GM12878 (cell line): Measurements from ENCODE around the gene CLEC18B. TPM values are rescaled to one million over a fixed set of nuclear protein-coding genes. Genes with fewer than 3 reads are reported as not detected.

Source experiments
- ATAC-seq: fragments of 200-7000 bp; cut with Tn5 transposase; 3 replicates; pipeline ENCODE4 v1.9.1; 2020; ENCODE audit warnings: mild to moderate bottlenecking, moderate library complexity
- BruUV-seq: library from RNA; stranded (reverse); fragments of 400-500 nt; replicated peaks from 2 replicates; lab custom pipeline; 2021; lab: Mats Ljungman, UMichigan
- CTCF ChIA-PET: fragments of 300-600 bp; sonication (Branson Sonifier 250); formaldehyde crosslinking; extraction: SDS; loops from one replicate; lab custom pipeline; 2021; ENCODE audit warnings: inconsistent platforms; lab: Yijun Ruan, JAX
- POLR2A ChIA-PET: fragments of 350-600 bp; formaldehyde crosslinking; extraction: SDS; loops from one replicate; lab custom pipeline; 2021; ENCODE audit warnings: inconsistent platforms; lab: Charles Lee
- RAD21 ChIA-PET: fragments of 300-600 bp; sonication (Branson Sonifier 250); formaldehyde crosslinking; loops from one replicate; lab custom pipeline; 2023; ENCODE audit warnings: antibody characterized with exemption; ENCODE audit not compliant: unreplicated experiment; lab: Charles Lee
- SMC1A ChIA-PET: fragments of 300-600 bp; sonication (Branson Sonifier 250); formaldehyde crosslinking; loops from one replicate; lab custom pipeline; 2023; ENCODE audit not compliant: unreplicated experiment, uncharacterized antibody; lab: Charles Lee
- DNase-seq: peaks from one replicate; pipeline ENCODE4 v3.0.0-alpha.2; 2011; ENCODE audit warnings: low read depth, low spot score
- FAIRE-seq: peaks from 3 replicates; lab custom pipeline; 2011; peaks lifted over from hg19 to GRCh38; lab: Jason Lieb, UNC
- H2AFZ ChIP-seq: 2 replicates; pipeline ENCODE4 v1.6.0; 2011; ENCODE audit warnings: low read depth, low read length, control low read depth; ENCODE audit not compliant: control insufficient read depth
- H3K27ac ChIP-seq: 2 replicates; pipeline ENCODE4 v1.5.1; 2011; ENCODE audit warnings: control low read depth; ENCODE audit not compliant: control insufficient read depth, insufficient read depth
- H3K27me3 ChIP-seq, 2 experiments: replicated peaks in 1 of 2; 2 replicates each; pipeline versions ENCODE4 v1.6.0 to v1.6.1; 2011; ENCODE audit warnings: low read length in 1 of 2; ENCODE audit not compliant: control insufficient read depth in 2 of 2, insufficient read depth in 2 of 2
- H3K36me3 ChIP-seq, 2 experiments: 2 replicates each; pipeline ENCODE4 v1.5.1; 2011; ENCODE audit warnings: low read length in 1 of 2; ENCODE audit not compliant: control insufficient read depth in 2 of 2, insufficient read depth in 2 of 2
- H3K4me1 ChIP-seq: 2 replicates; pipeline ENCODE4 v1.6.1; 2011; ENCODE audit warnings: mild to moderate bottlenecking, low read length, moderate library complexity, mixed read lengths; ENCODE audit not compliant: control insufficient read depth, insufficient read depth
- H3K4me2 ChIP-seq: 2 replicates; pipeline ENCODE4 v1.6.0; 2011; ENCODE audit warnings: control low read depth; ENCODE audit not compliant: control insufficient read depth, insufficient read depth
- H3K4me3 ChIP-seq: fragments of 200-600 bp; sonication (generic); 2 replicates; pipeline ENCODE4 v1.5.1; 2016
- H3K79me2 ChIP-seq: 2 replicates; pipeline ENCODE4 v1.6.0; 2011; ENCODE audit warnings: low read length; ENCODE audit not compliant: control insufficient read depth, insufficient read depth
- H3K9ac ChIP-seq: 2 replicates; pipeline ENCODE4 v1.8.0; 2011; ENCODE audit warnings: low read length, control low read depth, mixed read lengths; ENCODE audit not compliant: control insufficient read depth, insufficient read depth
- H3K9me3 ChIP-seq: replicated peaks from 3 replicates; pipeline ENCODE4 v1.5.1; 2011; ENCODE audit warnings: mild to moderate bottlenecking, low read length; ENCODE audit not compliant: control insufficient read depth, insufficient read depth
- H4K20me1 ChIP-seq: 2 replicates; pipeline ENCODE4 v1.6.0; 2011; ENCODE audit not compliant: control insufficient read depth, insufficient read depth
- CREB1 ChIP-seq: IDR thresholded peaks from 2 replicates; pipeline ENCODE4 v1.6.1; 2012; ENCODE audit warnings: low read depth, mild to moderate bottlenecking, inconsistent platforms
- EGR1 ChIP-seq, 2 experiments: IDR thresholded peaks; 1 replicate in 1 of 2; 2 replicates in 1 of 2; pipeline ENCODE4 v1.6.1; 2011 to 2012; ENCODE audit warnings: low read depth in 2 of 2, low read length in 2 of 2, borderline replicate concordance in 1 of 2, mild to moderate bottlenecking in 1 of 2, moderate library complexity in 1 of 2
- NR2F1 ChIP-seq: fragments of 450-650 bp; conservative IDR thresholded peaks from 2 replicates; pipeline ENCODE4 v1.6.1; 2017; ENCODE audit warnings: mild to moderate bottlenecking
- RUNX3 ChIP-seq: IDR thresholded peaks from 2 replicates; pipeline ENCODE4 v1.6.1; 2012; ENCODE audit warnings: low read length, inconsistent platforms
- TAF1 ChIP-seq: IDR thresholded peaks from 2 replicates; pipeline ENCODE4 v1.6.1; 2011; ENCODE audit warnings: mild to moderate bottlenecking, low read depth, low read length, borderline replicate concordance
- ZNF217 ChIP-seq: fragments of 450-650 bp; IDR thresholded peaks from 2 replicates; pipeline ENCODE4 v1.6.1; 2017; ENCODE audit warnings: antibody characterized with exemption, mild to moderate bottlenecking
- WGBS: methylation state at CpG from one replicate; pipeline ENCODE4 v1.1.6; 2016; ENCODE audit warnings: low lambda C conversion rate; ENCODE audit not compliant: insufficient replicate concordance, insufficient coverage; ENCODE audit errors: missing lambda C conversion rate; 5-methylcytosine and 5-hydroxymethylcytosine counted together
- in situ Hi-C: fragments of 300-500 bp; cut with MboI; formaldehyde crosslinking; loops from 9 replicates; pipeline ENCODE4 v1.14.3; 2018; ENCODE audit warnings: mixed read lengths
- intact Hi-C: fragments of 100-400 bp; cut with micrococcal nuclease; formaldehyde crosslinking; loops from one replicate; pipeline ENCODE4 v1.14.2; 2022; ENCODE audit not compliant: unreplicated experiment
- polyA plus RNA-seq, 11 experiments: library from polyadenylated mRNA; depleted of rRNA in 4 of 11; unstranded in 6 of 11; stranded (reverse) in 5 of 11; fragments of >200 nt; fragmentation: Nextera tagmentation in 4 of 11; fragmentation: Illumina TruSeq in 1 of 11; extraction: Ambion mirVana in 4 of 11; extraction: Trizol in 1 of 11; gene quantifications; 1 replicate in 1 of 11; 2 replicates in 10 of 11; pipeline versions ENCODE4 v1.2.1 to v1.2.3, GENCODE V29; 2011 to 2016; ENCODE audit warnings: inconsistent platforms in 2 of 11, missing spikeins in 2 of 11, low read depth in 1 of 11
- total RNA-seq, 4 experiments: library from RNA; depleted of rRNA in 3 of 4; stranded (reverse); fragments of >200 nt in 3 of 4; fragmentation: Illumina TruSeq in 1 of 4; extraction: Trizol in 1 of 4; gene quantifications; 2 replicates each; pipeline versions ENCODE4 v1.2.1 to v1.2.3, GENCODE V29; 2013 to 2021
- TF ChIP-seq, protein P1 (sequence below): fragments of 450-650 bp; IDR thresholded peaks from 2 replicates; pipeline ENCODE4 v1.6.1; 2017; ENCODE audit warnings: mild to moderate bottlenecking, moderate library complexity
- TF ChIP-seq, protein P2 (sequence below): fragments of 450-650 bp; IDR thresholded peaks from 2 replicates; pipeline ENCODE4 v1.6.1; 2017; ENCODE audit warnings: mild to moderate bottlenecking
- TF ChIP-seq, protein P3 (sequence below): IDR thresholded peaks from 2 replicates; pipeline ENCODE4 v1.6.1; 2011; ENCODE audit warnings: borderline replicate concordance, low read depth, mild to moderate bottlenecking, moderate library complexity, mixed read lengths, low read length; ENCODE audit not compliant: insufficient read depth; ENCODE audit errors: extremely low read length

The CLEC18B gene
- total and polyA plus RNA-seq, 10 of the 15 experiments (the other 5 are each of a cell fraction or from before 2014, with no cell fraction given), result 0.03 to 0.32 (median 0.18) TPM; not detected in 6

- Histone ChIP-seq H3K36me3 (no peaks in the 10 kb centered on the region), H3K27ac (no peak overlapping the region), H3K9me3 (no peaks in the 10 kb centered on the region), H4K20me1 (no peaks in the 10 kb centered on the region), H3K4me3 (no peak overlapping the region), H3K4me2 (no peak overlapping the region), H3K79me2 (no peaks in the 10 kb centered on the region), H3K27me3 (no peaks in the 10 kb centered on the region), H2AFZ (no peak overlapping the region), H3K4me1 (no peaks in the 10 kb centered on the region), H3K9ac (no peak overlapping the region)
- FAIRE-seq (no peak), ATAC-seq (no peak), DNase-seq (no peak)
- ChIA-PET SMC1A (no interaction called here), POLR2A (interaction anchor here (0.6 kb wide), 1 partner anchor 122 kb away, joined by 4 read pairs; no protein-coding TSS in a partner anchor), RAD21 (no interaction called here), CTCF (no interaction called here)
- WGBS, result 88% methylated on average over 5 of the region's 7 CpGs
- in situ Hi-C loops (loop anchor here (5.0 kb wide), 1 partner anchor 132 kb away; no protein-coding TSS in a partner anchor), intact Hi-C loops (no loop called here)
- TF ChIP-seq ZNF217, result no peak
- BruUV-seq, result no TSS peak
Observed at GRCh38 chr16:74439685-74440084, 18.4 kb upstream of the CLEC18B start.

DNA sequence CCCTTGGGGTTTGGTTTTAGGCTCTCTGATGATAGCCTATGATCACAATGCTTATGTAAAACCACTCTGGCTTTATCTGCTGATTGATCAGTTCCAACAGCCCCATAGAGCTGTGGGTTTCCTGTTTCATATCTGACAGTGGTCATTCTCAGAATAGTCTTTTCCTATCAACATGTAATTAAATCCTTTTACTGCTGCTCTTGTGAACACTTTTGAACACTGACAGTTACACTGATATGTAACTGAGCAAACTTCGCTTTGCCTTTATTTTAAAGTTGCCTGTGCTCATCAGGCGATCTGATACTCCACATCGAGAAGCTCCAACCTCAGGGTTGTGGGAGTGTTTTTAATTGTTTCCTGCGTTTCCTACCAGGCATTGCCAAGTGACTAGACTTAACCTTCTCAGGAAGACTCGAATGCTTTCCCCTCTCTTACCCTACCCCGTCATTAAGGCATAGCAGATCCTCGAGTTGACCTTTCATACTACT is 17.3 kb upstream of the CLEC18B start:
- H3K36me3 ChIP-seq, result no peaks in the 10 kb centered on the region
- 88% methylated on average over 7 of the region's 7 CpGs for WGBS
- CTCF ChIA-PET, result interaction anchor here (0.6 to 1.1 kb wide), 2 partner anchors 130 to 212 kb away, joined by 3 read pairs; no protein-coding TSS in a partner anchor
- TF ChIP-seq, protein P1, sequence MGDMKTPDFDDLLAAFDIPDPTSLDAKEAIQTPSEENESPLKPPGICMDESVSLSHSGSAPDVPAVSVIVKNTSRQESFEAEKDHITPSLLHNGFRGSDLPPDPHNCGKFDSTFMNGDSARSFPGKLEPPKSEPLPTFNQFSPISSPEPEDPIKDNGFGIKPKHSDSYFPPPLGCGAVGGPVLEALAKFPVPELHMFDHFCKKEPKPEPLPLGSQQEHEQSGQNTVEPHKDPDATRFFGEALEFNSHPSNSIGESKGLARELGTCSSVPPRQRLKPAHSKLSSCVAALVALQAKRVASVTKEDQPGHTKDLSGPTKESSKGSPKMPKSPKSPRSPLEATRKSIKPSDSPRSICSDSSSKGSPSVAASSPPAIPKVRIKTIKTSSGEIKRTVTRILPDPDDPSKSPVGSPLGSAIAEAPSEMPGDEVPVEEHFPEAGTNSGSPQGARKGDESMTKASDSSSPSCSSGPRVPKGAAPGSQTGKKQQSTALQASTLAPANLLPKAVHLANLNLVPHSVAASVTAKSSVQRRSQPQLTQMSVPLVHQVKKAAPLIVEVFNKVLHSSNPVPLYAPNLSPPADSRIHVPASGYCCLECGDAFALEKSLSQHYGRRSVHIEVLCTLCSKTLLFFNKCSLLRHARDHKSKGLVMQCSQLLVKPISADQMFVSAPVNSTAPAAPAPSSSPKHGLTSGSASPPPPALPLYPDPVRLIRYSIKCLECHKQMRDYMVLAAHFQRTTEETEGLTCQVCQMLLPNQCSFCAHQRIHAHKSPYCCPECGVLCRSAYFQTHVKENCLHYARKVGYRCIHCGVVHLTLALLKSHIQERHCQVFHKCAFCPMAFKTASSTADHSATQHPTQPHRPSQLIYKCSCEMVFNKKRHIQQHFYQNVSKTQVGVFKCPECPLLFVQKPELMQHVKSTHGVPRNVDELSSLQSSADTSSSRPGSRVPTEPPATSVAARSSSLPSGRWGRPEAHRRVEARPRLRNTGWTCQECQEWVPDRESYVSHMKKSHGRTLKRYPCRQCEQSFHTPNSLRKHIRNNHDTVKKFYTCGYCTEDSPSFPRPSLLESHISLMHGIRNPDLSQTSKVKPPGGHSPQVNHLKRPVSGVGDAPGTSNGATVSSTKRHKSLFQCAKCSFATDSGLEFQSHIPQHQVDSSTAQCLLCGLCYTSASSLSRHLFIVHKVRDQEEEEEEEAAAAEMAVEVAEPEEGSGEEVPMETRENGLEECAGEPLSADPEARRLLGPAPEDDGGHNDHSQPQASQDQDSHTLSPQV, result no peak
- TF ChIP-seq EGR1 (IDR thresholded peaks at IDR 0.05; ENCODE audit: borderline replicate concordance in 1 of 2, low read depth in 2 of 2, low read length in 2 of 2) (no peak), TAF1 (no peak), RUNX3 (no peak), NR2F1 (no peak), CREB1 (no peak)
- TF ChIP-seq, protein P2, sequence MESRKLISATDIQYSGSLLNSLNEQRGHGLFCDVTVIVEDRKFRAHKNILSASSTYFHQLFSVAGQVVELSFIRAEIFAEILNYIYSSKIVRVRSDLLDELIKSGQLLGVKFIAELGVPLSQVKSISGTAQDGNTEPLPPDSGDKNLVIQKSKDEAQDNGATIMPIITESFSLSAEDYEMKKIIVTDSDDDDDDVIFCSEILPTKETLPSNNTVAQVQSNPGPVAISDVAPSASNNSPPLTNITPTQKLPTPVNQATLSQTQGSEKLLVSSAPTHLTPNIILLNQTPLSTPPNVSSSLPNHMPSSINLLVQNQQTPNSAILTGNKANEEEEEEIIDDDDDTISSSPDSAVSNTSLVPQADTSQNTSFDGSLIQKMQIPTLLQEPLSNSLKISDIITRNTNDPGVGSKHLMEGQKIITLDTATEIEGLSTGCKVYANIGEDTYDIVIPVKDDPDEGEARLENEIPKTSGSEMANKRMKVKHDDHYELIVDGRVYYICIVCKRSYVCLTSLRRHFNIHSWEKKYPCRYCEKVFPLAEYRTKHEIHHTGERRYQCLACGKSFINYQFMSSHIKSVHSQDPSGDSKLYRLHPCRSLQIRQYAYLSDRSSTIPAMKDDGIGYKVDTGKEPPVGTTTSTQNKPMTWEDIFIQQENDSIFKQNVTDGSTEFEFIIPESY, result no peak
- TF ChIP-seq, protein P3, sequence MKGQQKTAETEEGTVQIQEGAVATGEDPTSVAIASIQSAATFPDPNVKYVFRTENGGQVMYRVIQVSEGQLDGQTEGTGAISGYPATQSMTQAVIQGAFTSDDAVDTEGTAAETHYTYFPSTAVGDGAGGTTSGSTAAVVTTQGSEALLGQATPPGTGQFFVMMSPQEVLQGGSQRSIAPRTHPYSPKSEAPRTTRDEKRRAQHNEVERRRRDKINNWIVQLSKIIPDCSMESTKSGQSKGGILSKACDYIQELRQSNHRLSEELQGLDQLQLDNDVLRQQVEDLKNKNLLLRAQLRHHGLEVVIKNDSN, result no peak

More for the DNA sequence above, 17.3 kb upstream of the CLEC18B start:
- RAD21 ChIA-PET, result no interaction called here
- H3K27me3 ChIP-seq, result no peaks in the 10 kb centered on the region
- no peaks in the 10 kb centered on the region for H3K4me1 ChIP-seq
- H2AFZ ChIP-seq, result no peak overlapping the region
- no peaks in the 10 kb centered on the region for H4K20me1 ChIP-seq
- H3K4me3 ChIP-seq, result no peak overlapping the region
- no peak overlapping the region for H3K27ac ChIP-seq
- H3K9ac ChIP-seq, result no peak overlapping the region
- in situ Hi-C loops (loop anchor here (5.0 kb wide), 1 partner anchor 131 kb away; no protein-coding TSS in a partner anchor), intact Hi-C loops (no loop called here)
- SMC1A ChIA-PET, result interaction anchor here (1.4 kb wide), 1 partner anchor 184 kb away, joined by 4 read pairs; no protein-coding TSS in a partner anchor
- FAIRE-seq, result no peak
- POLR2A ChIA-PET, result interaction anchor here (0.6 kb wide), 1 partner anchor 133 kb away, joined by 3 read pairs; no protein-coding TSS in a partner anchor
- no peaks in the 10 kb centered on the region for H3K79me2 ChIP-seq
- BruUV-seq, result no TSS peak
- no peak for ATAC-seq
- no peak overlapping the region for H3K4me2 ChIP-seq
- DNase-seq, result no peak
- H3K9me3 ChIP-seq, result no peaks in the 10 kb centered on the region
